Breast epithelium (tissue), 3 donors: Measurements from ENCODE around the gene DNM1.

Source experiments
- CTCF ChIP-seq, 3 donors: fragments of 450-650 bp; IDR thresholded peaks; one replicate each; pipeline ENCODE4 v1.5.1; 2016 to 2017; ENCODE audit warnings: antibody characterized with exemption in 3 of 3, mild to moderate bottlenecking in 3 of 3, moderate library complexity in 3 of 3
- POLR2AphosphoS5 ChIP-seq, 3 donors: sonication (generic); formaldehyde crosslinking; IDR thresholded peaks; one replicate each; pipeline ENCODE4 v1.6.1; 2017; ENCODE audit warnings: antibody characterized with exemption in 3 of 3

GRCh38 chr9:128259156-128259555 is 56.0 kb downstream of the DNM1 start:
- no peak for TF ChIP-seq CTCF (IDR thresholded peaks at IDR 0.05)
- TF ChIP-seq POLR2AphosphoS5 (IDR thresholded peaks at IDR 0.05) = no peak
